Activated CD8-positive, alpha-beta memory T cell treated with anti-CD3 and anti-CD28 coated beads, Interleukin-2, amount 50 U/mL, for 48 hours (primary cell): ENCODE data around the gene ANP32B.
"Not testable (repeated sequence)": the region's sequence is repeated elsewhere in the genome, so short reads cannot be mapped to it uniquely, and the experiment has no call there.

ENCODE experiments used
- DNase-seq: peaks from one replicate; pipeline ENCODE4 v3.0.0-alpha.2; 2020

Gene ANP32B

GRCh38 chr9:97964901-97965300, 18.2 kb upstream of the ANP32B start:
- no peak for DNase-seq

- DNase-seq = no peak
Measured at GRCh38 chr9:97966493-97966892, 16.6 kb upstream of the ANP32B start.

- DNase-seq = no peak
Measured at GRCh38 chr9:97969014-97969413, 14.1 kb upstream of the ANP32B start.

- DNase-seq = no peak
Measured at GRCh38 chr9:97970165-97970564, 13.0 kb upstream of the ANP32B start.

GRCh38 chr9:97972753-97973152, 10.4 kb upstream of the ANP32B start:
- no peak for DNase-seq

GRCh38 chr9:97975376-97975775, 7.8 kb upstream of the ANP32B start:
- no peak for DNase-seq

- not testable (repeated sequence) for DNase-seq
Measured at GRCh38 chr9:97976633-97977032, 6.5 kb upstream of the ANP32B start.

GRCh38 chr9:97978371-97979130, 4.6 kb upstream of the ANP32B start:
- DNase-seq = no peak

- DNase-seq = no peak
Measured at GRCh38 chr9:97979788-97980478, 3.2 kb upstream of the ANP32B start.

- DNase-seq = no peak
Measured at GRCh38 chr9:97980479-97980803, 2.7 kb upstream of the ANP32B start.

- no peak for DNase-seq
Measured at GRCh38 chr9:97980918-97981845, 2.0 kb upstream of the ANP32B start.

GRCh38 chr9:97981846-97982682, 1.1 kb upstream of the ANP32B start:
- no peak for DNase-seq

GRCh38 chr9:97983589-97984187, 547 bp downstream of the ANP32B start:
- DNase-seq = no peak

- DNase-seq = peak; percentile 92
Measured at GRCh38 chr9:97984188-97985057, 1.3 kb downstream of the ANP32B start.

GRCh38 chr9:97985058-97985861, 2.1 kb downstream of the ANP32B start:
- DNase-seq = no peak

GRCh38 chr9:97987487-97987886, 4.3 kb downstream of the ANP32B start:
- DNase-seq = no peak

GRCh38 chr9:97990259-97990658, 7.1 kb downstream of the ANP32B start:
- DNase-seq = no peak

- no peak for DNase-seq
Measured at GRCh38 chr9:97991818-97992217, 8.7 kb downstream of the ANP32B start.

- DNase-seq = no peak
Measured at GRCh38 chr9:97992219-97992618, 9.1 kb downstream of the ANP32B start.

- DNase-seq = no peak
Measured at GRCh38 chr9:97993000-97993399, 9.9 kb downstream of the ANP32B start.
